Hepatocyte (in vitro differentiated cells): ENCODE results near the gene CCN5. TPM values are rescaled to one million over a fixed set of nuclear protein-coding genes. Genes with fewer than 3 reads are reported as not detected.

Experiments
- DNase-seq: peaks from one replicate; pipeline ENCODE4 v3.0.0-alpha.2; 2016; ENCODE audit warnings: low spot score
- H2AFZ ChIP-seq: fragments of 200-600 bp; sonication (generic); 2 replicates; pipeline ENCODE4 v1.6.0; 2016; ENCODE audit warnings: antibody characterized with exemption, mild to moderate bottlenecking
- H3K27ac ChIP-seq: fragments of 200-600 bp; sonication (generic); 2 replicates; pipeline ENCODE4 v1.5.1; 2016; ENCODE audit warnings: mild to moderate bottlenecking
- H3K27me3 ChIP-seq: fragments of 200-600 bp; sonication (generic); 2 replicates; pipeline ENCODE4 v1.6.1; 2016
- H3K36me3 ChIP-seq: fragments of 200-600 bp; sonication (generic); replicated peaks from 2 replicates; pipeline ENCODE4 v1.5.1; 2016; ENCODE audit warnings: low read depth; ENCODE audit not compliant: insufficient read depth
- H3K4me1 ChIP-seq: fragments of 200-600 bp; sonication (generic); 2 replicates; pipeline ENCODE4 v1.5.1; 2016; ENCODE audit warnings: mild to moderate bottlenecking, moderate library complexity; ENCODE audit not compliant: insufficient read depth
- H3K4me2 ChIP-seq: fragments of 200-600 bp; sonication (generic); 2 replicates; pipeline ENCODE4 v1.6.0; 2016
- H3K4me3 ChIP-seq: fragments of 200-600 bp; sonication (generic); 2 replicates; pipeline ENCODE4 v1.5.1; 2016; ENCODE audit warnings: mild to moderate bottlenecking
- H3K79me2 ChIP-seq: fragments of 200-600 bp; sonication (generic); 2 replicates; pipeline ENCODE4 v1.6.0; 2017; ENCODE audit warnings: mild to moderate bottlenecking
- H3K9me2 ChIP-seq: fragments of 200-600 bp; sonication (generic); replicated peaks from 2 replicates; pipeline ENCODE4 v1.6.0; 2017; ENCODE audit warnings: mild to moderate bottlenecking; ENCODE audit not compliant: insufficient read depth
- H3K9me3 ChIP-seq: fragments of 200-600 bp; sonication (generic); 2 replicates; pipeline ENCODE4 v1.5.1; 2016; ENCODE audit warnings: low read depth, mild to moderate bottlenecking
- H4K20me1 ChIP-seq: fragments of 200-600 bp; sonication (generic); 2 replicates; pipeline ENCODE4 v1.6.0; 2016; ENCODE audit warnings: mild to moderate bottlenecking; ENCODE audit not compliant: insufficient read depth, poor library complexity, severe bottlenecking
- CTCF ChIP-seq: fragments of 200-600 bp; sonication (generic); IDR thresholded peaks from 2 replicates; pipeline ENCODE4 v1.5.1; 2016; ENCODE audit warnings: antibody characterized with exemption, mild to moderate bottlenecking; ENCODE audit not compliant: poor library complexity
- EZH2 ChIP-seq: fragments of 200-600 bp; sonication (generic); IDR thresholded peaks from 2 replicates; pipeline ENCODE4 v1.6.1; 2016; ENCODE audit warnings: antibody characterized with exemption, mild to moderate bottlenecking, borderline replicate concordance
- EZH2phosphoT487 ChIP-seq: fragments of 200-600 bp; sonication (generic); IDR thresholded peaks from one replicate; pipeline ENCODE4 v1.6.1; 2018; ENCODE audit warnings: antibody characterized with exemption, mild to moderate bottlenecking, low read depth, moderate library complexity; ENCODE audit not compliant: unreplicated experiment, severe bottlenecking
- WGBS: methylation state at CpG from one replicate; pipeline ENCODE4 v1.1.6; 2016; ENCODE audit warnings: low lambda C conversion rate; ENCODE audit errors: missing lambda C conversion rate; 5-methylcytosine and 5-hydroxymethylcytosine counted together
- polyA plus RNA-seq: library from polyadenylated mRNA; unstranded; fragments of >200 nt; fragmentation: Nextera tagmentation; extraction: Ambion mirVana; gene quantifications from 2 replicates; pipeline ENCODE4 v1.2.1, GENCODE V29; 2016
- total RNA-seq: library from RNA; depleted of rRNA; stranded (reverse); fragments of >200 nt; gene quantifications from 2 replicates; pipeline ENCODE4 v1.2.3, GENCODE V29; 2014

Gene CCN5
- total and polyA plus RNA-seq, 2 experiments from 2014 or later, result 0.53 to 0.82 TPM

- Histone ChIP-seq H3K79me2 (no peaks in the 10 kb centered on the region), H3K4me3 (no peak overlapping the region), H3K27me3 (no peaks in the 10 kb centered on the region), H3K36me3 (no peaks in the 10 kb centered on the region), H3K27ac (no peak overlapping the region), H3K4me2 (no peak overlapping the region), H4K20me1 (no peaks in the 10 kb centered on the region), H3K4me1 (peaks cover 10% of the 10 kb centered on the region), H2AFZ (no peak overlapping the region), H3K9me3 (no peaks in the 10 kb centered on the region), H3K9me2 (no peaks in the 10 kb centered on the region)
- no peak for TF ChIP-seq EZH2
- no peak for TF ChIP-seq EZH2phosphoT487
- no peak for TF ChIP-seq CTCF
- 88% methylated on average over 35 of the region's 73 CpGs for WGBS
- no peak for DNase-seq
Measured at GRCh38 chr20:44750081-44750805, 35.1 kb downstream of the CCN5 start.

- Histone ChIP-seq H3K27me3 (no peaks in the 10 kb centered on the region), H4K20me1 (no peaks in the 10 kb centered on the region), H3K4me3 (no peak overlapping the region), H3K36me3 (no peaks in the 10 kb centered on the region), H3K79me2 (no peaks in the 10 kb centered on the region), H3K27ac (no peak overlapping the region), H3K4me2 (no peak overlapping the region), H3K9me2 (no peaks in the 10 kb centered on the region), H2AFZ (no peak overlapping the region), H3K4me1 (no peaks in the 10 kb centered on the region), H3K9me3 (no peaks in the 10 kb centered on the region)
- 75% methylated on average over 17 of the region's 17 CpGs for WGBS
- TF ChIP-seq EZH2 (no peak), EZH2phosphoT487 (no peak), CTCF (no peak)
- no peak for DNase-seq
Measured at GRCh38 chr20:44752099-44752931, 37.1 kb downstream of the CCN5 start.

- Histone ChIP-seq H3K27ac (no peak overlapping the region), H3K9me2 (no peaks in the 10 kb centered on the region), H2AFZ (no peak overlapping the region), H3K4me3 (no peak overlapping the region), H3K36me3 (no peaks in the 10 kb centered on the region), H3K27me3 (no peaks in the 10 kb centered on the region), H4K20me1 (no peaks in the 10 kb centered on the region), H3K9me3 (no peaks in the 10 kb centered on the region), H3K79me2 (no peaks in the 10 kb centered on the region), H3K4me1 (no peaks in the 10 kb centered on the region), H3K4me2 (no peak overlapping the region)
- 70% methylated on average over 7 of the region's 7 CpGs for WGBS
- TF ChIP-seq EZH2, result no peak
- TF ChIP-seq EZH2phosphoT487, result no peak
- TF ChIP-seq CTCF, result no peak
- no peak for DNase-seq
Measured at GRCh38 chr20:44754554-44754953, 39.4 kb downstream of the CCN5 start.
